Activated CD4-positive, alpha-beta T cell treated with anti-CD3 and anti-CD28 coated beads, Interleukin-2, amount 50 U/mL, for 4 hours (primary cell): ENCODE results near the gene NCOA7.
"Not testable (repeated sequence)": the region's sequence is repeated elsewhere in the genome, so short reads cannot be mapped to it uniquely, and the experiment has no call there.

Experiments used
- DNase-seq, 2 experiments: peaks; one replicate each; pipeline ENCODE4 v3.0.0-alpha.2; 2020

The NCOA7 gene

GRCh38 chr6:125759184-125759902 lies 31.4 kb upstream of the NCOA7 start:
- DNase-seq: no peak

GRCh38 chr6:125759959-125760457 lies 30.8 kb upstream of the NCOA7 start:
- no peak for DNase-seq

- DNase-seq: no peak
These were observed 26.6 kb upstream of the NCOA7 start for GRCh38 chr6:125764121-125764671.

GRCh38 chr6:125765944-125766343 lies 24.8 kb upstream of the NCOA7 start:
- no peak for DNase-seq

- DNase-seq: no peak
These were observed 24.1 kb upstream of the NCOA7 start for GRCh38 chr6:125766641-125767040.

- no peak for DNase-seq
These were observed 21.5 kb upstream of the NCOA7 start for GRCh38 chr6:125769147-125769783.

- no peak for DNase-seq
These were observed 17.1 kb upstream of the NCOA7 start for GRCh38 chr6:125773387-125774341.

GRCh38 chr6:125776107-125776826 lies 14.5 kb upstream of the NCOA7 start:
- DNase-seq: not testable (repeated sequence)

GRCh38 chr6:125779924-125780539 lies 10.7 kb upstream of the NCOA7 start:
- peak; percentile 79 to 82 for DNase-seq

- peak; percentile 47 to 50 for DNase-seq
These were observed 10.0 kb upstream of the NCOA7 start for GRCh38 chr6:125780540-125781313.

- peak in 1 of 2 experiments; percentile 44 for DNase-seq
These were observed 9.4 kb upstream of the NCOA7 start for GRCh38 chr6:125781314-125781868.

GRCh38 chr6:125784365-125784764 lies 6.4 kb upstream of the NCOA7 start:
- DNase-seq: no peak

- DNase-seq: no peak
These were observed 3.0 kb upstream of the NCOA7 start for GRCh38 chr6:125787791-125788190.

- no peak for DNase-seq
These were observed 1.6 kb upstream of the NCOA7 start for GRCh38 chr6:125789167-125789566.

GRCh38 chr6:125789576-125790357 lies 993 bp upstream of the NCOA7 start:
- peak; percentile 6 to 17 for DNase-seq

- peak; percentile 40 to 46 for DNase-seq
These were observed 525 bp downstream of the NCOA7 start for GRCh38 chr6:125791151-125791819.

GRCh38 chr6:125791820-125792165 lies 1.0 kb downstream of the NCOA7 start:
- DNase-seq: no peak

- no peak for DNase-seq
These were observed 1.4 kb downstream of the NCOA7 start for GRCh38 chr6:125792172-125792571.

GRCh38 chr6:125792680-125793079 lies 1.9 kb downstream of the NCOA7 start:
- DNase-seq: no peak
